GM12874 (cell line): Measurements from ENCODE around the gene CNTNAP2.

Source experiments
- CTCF ChIP-seq: IDR thresholded peaks from 2 replicates; pipeline ENCODE4 v1.5.1; 2011; ENCODE audit warnings: low read depth, mild to moderate bottlenecking, control low read depth, low read length, moderate library complexity; ENCODE audit not compliant: insufficient read depth

The CNTNAP2 gene

GRCh38 chr7:148021507-148022045 is 1905.0 kb downstream of the CNTNAP2 start:
- TF ChIP-seq CTCF: no peak

- TF ChIP-seq CTCF: no peak
Measured at GRCh38 chr7:148022832-148023231, 1906.2 kb downstream of the CNTNAP2 start.

GRCh38 chr7:148026713-148027112 is 1910.1 kb downstream of the CNTNAP2 start:
- TF ChIP-seq CTCF: no peak

- no peak for TF ChIP-seq CTCF
Measured at GRCh38 chr7:148028165-148028564, 1911.6 kb downstream of the CNTNAP2 start.

GRCh38 chr7:148031019-148031418 is 1914.4 kb downstream of the CNTNAP2 start:
- no peak for TF ChIP-seq CTCF

- no peak for TF ChIP-seq CTCF
Measured at GRCh38 chr7:148031811-148032210, 1915.2 kb downstream of the CNTNAP2 start.

- TF ChIP-seq CTCF: no peak
Measured at GRCh38 chr7:148035950-148036349, 1919.3 kb downstream of the CNTNAP2 start.
